Panc1 (cell line): ENCODE results near the gene MPZL1. TPM values are rescaled to one million over a fixed set of nuclear protein-coding genes. Genes with fewer than 3 reads are reported as not detected.

Experiments used
- ATAC-seq: fragments of 200-7000 bp; cut with Tn5 transposase; 2 replicates; pipeline ENCODE4 v1.9.1; 2020; ENCODE audit warnings: mild to moderate bottlenecking, moderate library complexity
- BruUV-seq: library from RNA; stranded (reverse); fragments of 400-500 nt; replicated peaks from 2 replicates; lab custom pipeline; 2021; lab: Mats Ljungman, UMichigan
- CTCF ChIA-PET: fragments of 300-600 bp; sonication (Branson Sonifier 250); formaldehyde crosslinking; loops from one replicate; lab custom pipeline; 2022; ENCODE audit warnings: antibody characterized with exemption; lab: Charles Lee
- POLR2A ChIA-PET: fragments of 300-600 bp; sonication (Branson Sonifier 250); formaldehyde crosslinking; loops from one replicate; lab custom pipeline; 2022; ENCODE audit warnings: antibody characterized with exemption; lab: Charles Lee
- DNase-seq: peaks from one replicate; pipeline ENCODE4 v3.0.0-alpha.2; 2010; ENCODE audit warnings: low read depth, low spot score
- H3K27ac ChIP-seq: 2 replicates; pipeline ENCODE4 v1.5.1; 2011; ENCODE audit warnings: mild to moderate bottlenecking, low read length, inconsistent platforms
- H3K27me3 ChIP-seq: fragments of 200-500 bp; sonication (Bioruptor generic); 2 replicates; pipeline ENCODE4 v1.6.0; 2014; ENCODE audit warnings: low read length, inconsistent platforms; ENCODE audit not compliant: control insufficient read depth, insufficient read depth
- H3K36me3 ChIP-seq: fragments of 200-500 bp; sonication (Bioruptor generic); 2 replicates; pipeline ENCODE4 v1.5.1; 2014; ENCODE audit warnings: inconsistent platforms, mild to moderate bottlenecking, low read length, moderate library complexity; ENCODE audit not compliant: control insufficient read depth, insufficient read depth
- H3K4me1 ChIP-seq: 2 replicates; pipeline ENCODE4 v1.5.1; 2011; ENCODE audit warnings: inconsistent platforms, mild to moderate bottlenecking, low read length, moderate library complexity; ENCODE audit not compliant: control insufficient read depth, insufficient read depth
- H3K4me3 ChIP-seq, 2 experiments: 2 replicates each; pipeline ENCODE4 v1.5.1; 2011 to 2012; ENCODE audit warnings: low read depth in 2 of 2, low read length in 2 of 2, mild to moderate bottlenecking in 2 of 2, inconsistent platforms in 1 of 2, moderate library complexity in 1 of 2
- H3K9me3 ChIP-seq: fragments of 200-500 bp; sonication (Bioruptor generic); 2 replicates; pipeline ENCODE4 v1.5.1; 2014; ENCODE audit warnings: low read depth, mild to moderate bottlenecking, inconsistent platforms, low read length, moderate library complexity; ENCODE audit not compliant: control insufficient read depth, insufficient read depth
- POLR2AphosphoS5 ChIP-seq: IDR thresholded peaks from 2 replicates; pipeline ENCODE4 v1.6.1; 2012; ENCODE audit warnings: mild to moderate bottlenecking, low read depth, low read length, moderate library complexity
- SIN3A ChIP-seq: IDR thresholded peaks from 2 replicates; pipeline ENCODE4 v1.6.1; 2012; ENCODE audit warnings: low read depth, mild to moderate bottlenecking, low read length, moderate library complexity, borderline replicate concordance; ENCODE audit not compliant: insufficient read depth
- TCF7L2 ChIP-seq: IDR thresholded peaks from 2 replicates; pipeline ENCODE4 v1.6.1; 2011; ENCODE audit warnings: mild to moderate bottlenecking, low read depth, low read length, inconsistent platforms
- in situ Hi-C: cut with HindIII; loops from 2 replicates; pipeline ENCODE4 v1.10.0; 2016; ENCODE audit warnings: low sequenced_read_pairs, low pct_unique_long_range_greater_than_20kb
- intact Hi-C: fragments of 100-400 bp; cut with micrococcal nuclease; formaldehyde crosslinking; loops from one replicate; pipeline ENCODE4 v1.10.0; 2022; ENCODE audit not compliant: unreplicated experiment
- total RNA-seq: library from RNA; stranded (reverse); gene quantifications from one replicate; pipeline ENCODE4 v1.2.1, GENCODE V29; 2021; ENCODE audit not compliant: unreplicated experiment
- TF ChIP-seq, protein P1 (sequence below), 2 experiments: IDR thresholded peaks; 2 replicates each; pipeline ENCODE4 v1.6.1; 2011 to 2012; ENCODE audit warnings: low read depth in 2 of 2, control low read depth in 1 of 2, low read length in 1 of 2, mild to moderate bottlenecking in 1 of 2, moderate library complexity in 1 of 2; ENCODE audit not compliant: insufficient read depth in 1 of 2
- TF ChIP-seq, protein P2 (sequence below): fragments of 450-650 bp; IDR thresholded peaks from 2 replicates; pipeline ENCODE4 v1.5.1; 2017; ENCODE audit warnings: mild to moderate bottlenecking

Gene MPZL1
- total RNA-seq, 1 experiment from 2014 or later = 72.0 TPM

DNA sequence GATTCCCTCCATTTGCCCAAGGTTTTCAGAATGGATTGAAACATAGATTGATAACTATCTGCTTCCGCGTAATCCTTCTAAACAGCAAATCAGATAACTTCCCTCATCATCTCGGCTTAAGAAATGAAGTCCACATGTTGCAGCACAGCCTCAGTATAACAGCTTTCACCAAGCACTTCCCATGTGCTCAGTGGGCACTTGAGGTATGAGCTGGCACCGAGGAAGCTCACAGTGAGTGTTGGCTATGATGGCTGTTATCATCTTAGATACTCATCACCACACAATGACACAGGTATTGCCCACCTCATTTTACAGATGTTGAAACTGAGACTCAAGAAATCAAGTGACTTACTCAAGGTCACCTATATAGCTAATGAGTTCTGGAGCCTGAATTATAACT lies 48.5 kb upstream of the MPZL1 start:
- no peak overlapping the region for H3K4me3 ChIP-seq
- H3K9me3 ChIP-seq = no peaks in the 10 kb centered on the region
- CTCF ChIA-PET = no interaction called here
- H3K36me3 ChIP-seq = no peaks in the 10 kb centered on the region
- intact Hi-C loops (no loop called here), in situ Hi-C loops (no loop called here)
- ATAC-seq = no peak
- POLR2A ChIA-PET = no interaction called here
- no peaks in the 10 kb centered on the region for H3K27me3 ChIP-seq
- H3K4me1 ChIP-seq = no peaks in the 10 kb centered on the region
- no peak overlapping the region for H3K27ac ChIP-seq
- no TSS peak for BruUV-seq
- no peak for DNase-seq
- TF ChIP-seq SIN3A = no peak
- TF ChIP-seq, protein P1, sequence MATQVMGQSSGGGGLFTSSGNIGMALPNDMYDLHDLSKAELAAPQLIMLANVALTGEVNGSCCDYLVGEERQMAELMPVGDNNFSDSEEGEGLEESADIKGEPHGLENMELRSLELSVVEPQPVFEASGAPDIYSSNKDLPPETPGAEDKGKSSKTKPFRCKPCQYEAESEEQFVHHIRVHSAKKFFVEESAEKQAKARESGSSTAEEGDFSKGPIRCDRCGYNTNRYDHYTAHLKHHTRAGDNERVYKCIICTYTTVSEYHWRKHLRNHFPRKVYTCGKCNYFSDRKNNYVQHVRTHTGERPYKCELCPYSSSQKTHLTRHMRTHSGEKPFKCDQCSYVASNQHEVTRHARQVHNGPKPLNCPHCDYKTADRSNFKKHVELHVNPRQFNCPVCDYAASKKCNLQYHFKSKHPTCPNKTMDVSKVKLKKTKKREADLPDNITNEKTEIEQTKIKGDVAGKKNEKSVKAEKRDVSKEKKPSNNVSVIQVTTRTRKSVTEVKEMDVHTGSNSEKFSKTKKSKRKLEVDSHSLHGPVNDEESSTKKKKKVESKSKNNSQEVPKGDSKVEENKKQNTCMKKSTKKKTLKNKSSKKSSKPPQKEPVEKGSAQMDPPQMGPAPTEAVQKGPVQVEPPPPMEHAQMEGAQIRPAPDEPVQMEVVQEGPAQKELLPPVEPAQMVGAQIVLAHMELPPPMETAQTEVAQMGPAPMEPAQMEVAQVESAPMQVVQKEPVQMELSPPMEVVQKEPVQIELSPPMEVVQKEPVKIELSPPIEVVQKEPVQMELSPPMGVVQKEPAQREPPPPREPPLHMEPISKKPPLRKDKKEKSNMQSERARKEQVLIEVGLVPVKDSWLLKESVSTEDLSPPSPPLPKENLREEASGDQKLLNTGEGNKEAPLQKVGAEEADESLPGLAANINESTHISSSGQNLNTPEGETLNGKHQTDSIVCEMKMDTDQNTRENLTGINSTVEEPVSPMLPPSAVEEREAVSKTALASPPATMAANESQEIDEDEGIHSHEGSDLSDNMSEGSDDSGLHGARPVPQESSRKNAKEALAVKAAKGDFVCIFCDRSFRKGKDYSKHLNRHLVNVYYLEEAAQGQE (IDR thresholded peaks at IDR 0.05; ENCODE audit: insufficient read depth in 1 of 2, low read depth in 2 of 2, low read length in 1 of 2) = no peak
- TF ChIP-seq TCF7L2 = no peak

DNA sequence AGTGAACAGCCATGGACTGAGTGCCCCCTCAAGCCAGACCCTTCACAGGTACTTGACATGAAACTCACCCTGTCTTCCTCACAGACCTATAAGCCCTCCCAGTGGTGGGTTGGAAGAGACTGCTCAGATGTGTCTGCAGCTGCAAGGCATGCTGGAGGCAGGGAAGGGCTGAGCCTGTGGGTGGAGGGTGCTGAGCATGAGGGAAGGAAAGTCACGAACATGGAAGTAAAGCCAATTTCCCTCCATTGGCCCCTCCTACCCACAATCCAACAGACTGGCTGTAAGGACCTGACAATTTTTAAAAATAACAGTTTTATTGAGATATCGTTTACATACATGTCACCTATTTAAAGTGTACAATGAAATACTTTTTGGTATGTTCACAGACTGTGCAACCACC lies 47.6 kb upstream of the MPZL1 start:
- no TSS peak for BruUV-seq
- DNase-seq (no peak), ATAC-seq (no peak)
- H3K36me3 ChIP-seq = no peaks in the 10 kb centered on the region
- intact Hi-C loops (no loop called here), in situ Hi-C loops (no loop called here)
- no peak overlapping the region for H3K4me3 ChIP-seq
- H3K27ac ChIP-seq = no peak overlapping the region
- POLR2A ChIA-PET = no interaction called here
- CTCF ChIA-PET = interaction anchor here (0.5 kb wide), 1 partner anchor 116 kb away, joined by 5 read pairs; no protein-coding TSS in a partner anchor
- no peaks in the 10 kb centered on the region for H3K9me3 ChIP-seq
- no peaks in the 10 kb centered on the region for H3K4me1 ChIP-seq
- TF ChIP-seq, protein P1 (IDR thresholded peaks at IDR 0.05; ENCODE audit: insufficient read depth in 1 of 2, low read depth in 2 of 2, low read length in 1 of 2) = no peak
- TF ChIP-seq POLR2AphosphoS5 = no peak
- TF ChIP-seq, protein P2, sequence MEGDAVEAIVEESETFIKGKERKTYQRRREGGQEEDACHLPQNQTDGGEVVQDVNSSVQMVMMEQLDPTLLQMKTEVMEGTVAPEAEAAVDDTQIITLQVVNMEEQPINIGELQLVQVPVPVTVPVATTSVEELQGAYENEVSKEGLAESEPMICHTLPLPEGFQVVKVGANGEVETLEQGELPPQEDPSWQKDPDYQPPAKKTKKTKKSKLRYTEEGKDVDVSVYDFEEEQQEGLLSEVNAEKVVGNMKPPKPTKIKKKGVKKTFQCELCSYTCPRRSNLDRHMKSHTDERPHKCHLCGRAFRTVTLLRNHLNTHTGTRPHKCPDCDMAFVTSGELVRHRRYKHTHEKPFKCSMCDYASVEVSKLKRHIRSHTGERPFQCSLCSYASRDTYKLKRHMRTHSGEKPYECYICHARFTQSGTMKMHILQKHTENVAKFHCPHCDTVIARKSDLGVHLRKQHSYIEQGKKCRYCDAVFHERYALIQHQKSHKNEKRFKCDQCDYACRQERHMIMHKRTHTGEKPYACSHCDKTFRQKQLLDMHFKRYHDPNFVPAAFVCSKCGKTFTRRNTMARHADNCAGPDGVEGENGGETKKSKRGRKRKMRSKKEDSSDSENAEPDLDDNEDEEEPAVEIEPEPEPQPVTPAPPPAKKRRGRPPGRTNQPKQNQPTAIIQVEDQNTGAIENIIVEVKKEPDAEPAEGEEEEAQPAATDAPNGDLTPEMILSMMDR = no peak
- TF ChIP-seq TCF7L2 = no peak
- TF ChIP-seq SIN3A = no peak
- no peaks in the 10 kb centered on the region for H3K27me3 ChIP-seq
